Loucy (cell line): ENCODE measurements around the gene ACTL7B.
A peak's percentile ranks its signal among the peaks of the same experiment; 100 is the strongest.

Experiments used
- H2AFZ ChIP-seq: fragments of 200-600 bp; sonication (generic); 2 replicates; pipeline ENCODE4 v1.6.0; 2016; ENCODE audit warnings: antibody characterized with exemption, mild to moderate bottlenecking, low read length, moderate library complexity
- H3F3A ChIP-seq: fragments of 200-600 bp; 2 replicates; pipeline ENCODE4 v1.6.0; 2016; ENCODE audit warnings: antibody characterized with exemption, low read depth, mild to moderate bottlenecking
- H3K27me3 ChIP-seq: fragments of 200-600 bp; sonication (generic); 2 replicates; pipeline ENCODE4 v1.6.1; 2014; ENCODE audit warnings: low read length, mild to moderate bottlenecking; ENCODE audit not compliant: insufficient read depth, poor library complexity, severe bottlenecking
- H3K36me3 ChIP-seq: fragments of 200-600 bp; sonication (generic); 2 replicates; pipeline ENCODE4 v1.6.1; 2016; ENCODE audit warnings: low read length; ENCODE audit not compliant: insufficient read depth
- H3K4me1 ChIP-seq: fragments of 200-600 bp; sonication (generic); 2 replicates; pipeline ENCODE4 v1.5.1; 2014; ENCODE audit warnings: low read length, mild to moderate bottlenecking; ENCODE audit not compliant: insufficient read depth, poor library complexity, severe bottlenecking
- H3K4me2 ChIP-seq: fragments of 200-600 bp; sonication (generic); 2 replicates; pipeline ENCODE4 v1.6.0; 2014; ENCODE audit warnings: antibody characterized with exemption, low read length, low read depth, mild to moderate bottlenecking; ENCODE audit not compliant: poor library complexity, severe bottlenecking
- H3K4me3 ChIP-seq: fragments of 200-600 bp; sonication (generic); 2 replicates; pipeline ENCODE4 v1.5.1; 2014; ENCODE audit warnings: low read length, mild to moderate bottlenecking, mixed read lengths; ENCODE audit not compliant: poor library complexity, severe bottlenecking
- H3K79me2 ChIP-seq: fragments of 200-600 bp; sonication (generic); 2 replicates; pipeline ENCODE4 v1.6.1; 2014; ENCODE audit warnings: low read length; ENCODE audit not compliant: insufficient read depth
- H3K9ac ChIP-seq: fragments of 200-600 bp; sonication (generic); 2 replicates; pipeline ENCODE4 v1.6.0; 2014; ENCODE audit warnings: mild to moderate bottlenecking, low read depth, low read length, moderate library complexity; ENCODE audit not compliant: poor library complexity, severe bottlenecking
- H3K9me2 ChIP-seq: fragments of 200-600 bp; sonication (generic); replicated peaks from 2 replicates; pipeline ENCODE4 v1.6.1; 2016; ENCODE audit warnings: low read depth, low read length, mixed read lengths
- H3K9me3 ChIP-seq: fragments of 200-600 bp; sonication (generic); 2 replicates; pipeline ENCODE4 v1.6.1; 2014; ENCODE audit warnings: mild to moderate bottlenecking, antibody characterized with exemption, low read length, low read depth; ENCODE audit not compliant: insufficient read depth
- H4K20me1 ChIP-seq: fragments of 200-600 bp; sonication (generic); 2 replicates; pipeline ENCODE4 v1.6.0; 2014; ENCODE audit warnings: antibody characterized with exemption, low read length, mild to moderate bottlenecking; ENCODE audit not compliant: insufficient read depth, poor library complexity, severe bottlenecking
- EZH2phosphoT487 ChIP-seq: fragments of 200-600 bp; IDR thresholded peaks from 2 replicates; pipeline ENCODE4 v1.6.1; 2018; ENCODE audit warnings: antibody characterized with exemption, mild to moderate bottlenecking, moderate library complexity, borderline replicate concordance
- TF ChIP-seq, protein P1 (sequence below): fragments of 200-600 bp; sonication (generic); conservative IDR thresholded peaks from 2 replicates; pipeline ENCODE4 v1.5.1; 2014; ENCODE audit warnings: mild to moderate bottlenecking, antibody characterized with exemption, low read length

The ACTL7B gene

DNA sequence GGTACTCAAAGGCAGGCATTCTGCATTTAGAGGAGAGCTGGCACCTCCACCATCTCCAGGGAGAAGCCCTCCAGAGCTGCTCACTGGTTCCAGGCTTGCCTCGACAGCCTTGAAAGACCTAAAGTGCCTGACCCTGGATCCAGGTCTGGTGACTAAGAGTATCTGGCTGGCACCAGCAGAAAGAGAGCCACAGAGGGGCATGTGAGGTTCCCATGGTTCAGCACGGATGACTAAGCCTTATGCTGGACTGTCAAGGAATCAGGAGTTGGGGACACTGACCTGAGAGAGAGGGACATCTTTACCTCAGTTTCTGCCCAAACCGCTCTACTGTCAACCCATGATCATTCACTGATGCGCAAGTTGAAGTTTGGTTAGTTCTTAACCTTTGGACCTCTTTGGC is 9.3 kb upstream of the ACTL7B start:
- Histone ChIP-seq H3K36me3 (0 out of 2 replicates have a peak, but pooled peaks cover 4% of the 10 kb centered on the region), H3K4me1 (no peaks in the 10 kb centered on the region), H3F3A (no peaks in the 10 kb centered on the region), H3K9ac (no peak overlapping the region), H3K79me2 (no peaks in the 10 kb centered on the region), H3K9me2 (no peaks in the 10 kb centered on the region), H2AFZ (no peak overlapping the region), H4K20me1 (no peaks in the 10 kb centered on the region), H3K4me2 (no peak overlapping the region), H3K4me3 (no peak overlapping the region), H3K9me3 (no peaks in the 10 kb centered on the region), H3K27me3 (no peaks in the 10 kb centered on the region)
- no peak for TF ChIP-seq EZH2phosphoT487

DNA sequence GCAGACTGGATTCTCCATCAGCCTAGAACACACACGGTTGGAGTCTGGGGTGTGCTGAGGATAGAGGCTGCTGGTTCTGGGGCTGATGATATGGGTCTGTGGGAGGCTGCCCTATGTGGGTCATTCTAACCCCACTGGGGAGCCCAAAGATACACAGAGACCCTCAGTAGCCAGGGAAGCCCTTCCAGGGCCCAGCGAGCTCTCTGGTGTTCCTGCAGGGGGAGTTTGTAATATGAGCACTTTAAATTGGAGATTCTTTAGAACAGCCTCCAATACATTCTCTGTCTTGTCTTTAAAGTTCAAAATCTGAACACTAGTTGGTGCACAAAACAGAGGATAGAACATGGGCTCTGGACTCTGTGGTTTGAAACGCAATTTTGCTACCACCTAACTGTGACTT is 8.7 kb upstream of the ACTL7B start:
- Histone ChIP-seq H3K4me1 (no peaks in the 10 kb centered on the region), H3K9me2 (no peaks in the 10 kb centered on the region), H3K36me3 (0 out of 2 replicates have a peak, but pooled peaks cover 4% of the 10 kb centered on the region), H3K4me3 (no peak overlapping the region), H3K9me3 (no peaks in the 10 kb centered on the region), H3K4me2 (no peak overlapping the region), H3K27me3 (no peaks in the 10 kb centered on the region), H3K79me2 (no peaks in the 10 kb centered on the region), H4K20me1 (no peaks in the 10 kb centered on the region), H3K9ac (no peak overlapping the region), H2AFZ (no peak overlapping the region), H3F3A (no peaks in the 10 kb centered on the region)
- TF ChIP-seq, protein P1, sequence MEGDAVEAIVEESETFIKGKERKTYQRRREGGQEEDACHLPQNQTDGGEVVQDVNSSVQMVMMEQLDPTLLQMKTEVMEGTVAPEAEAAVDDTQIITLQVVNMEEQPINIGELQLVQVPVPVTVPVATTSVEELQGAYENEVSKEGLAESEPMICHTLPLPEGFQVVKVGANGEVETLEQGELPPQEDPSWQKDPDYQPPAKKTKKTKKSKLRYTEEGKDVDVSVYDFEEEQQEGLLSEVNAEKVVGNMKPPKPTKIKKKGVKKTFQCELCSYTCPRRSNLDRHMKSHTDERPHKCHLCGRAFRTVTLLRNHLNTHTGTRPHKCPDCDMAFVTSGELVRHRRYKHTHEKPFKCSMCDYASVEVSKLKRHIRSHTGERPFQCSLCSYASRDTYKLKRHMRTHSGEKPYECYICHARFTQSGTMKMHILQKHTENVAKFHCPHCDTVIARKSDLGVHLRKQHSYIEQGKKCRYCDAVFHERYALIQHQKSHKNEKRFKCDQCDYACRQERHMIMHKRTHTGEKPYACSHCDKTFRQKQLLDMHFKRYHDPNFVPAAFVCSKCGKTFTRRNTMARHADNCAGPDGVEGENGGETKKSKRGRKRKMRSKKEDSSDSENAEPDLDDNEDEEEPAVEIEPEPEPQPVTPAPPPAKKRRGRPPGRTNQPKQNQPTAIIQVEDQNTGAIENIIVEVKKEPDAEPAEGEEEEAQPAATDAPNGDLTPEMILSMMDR = peak; percentile 10; the same call in 1 of the 2 replicates
- TF ChIP-seq EZH2phosphoT487 = no peak

DNA sequence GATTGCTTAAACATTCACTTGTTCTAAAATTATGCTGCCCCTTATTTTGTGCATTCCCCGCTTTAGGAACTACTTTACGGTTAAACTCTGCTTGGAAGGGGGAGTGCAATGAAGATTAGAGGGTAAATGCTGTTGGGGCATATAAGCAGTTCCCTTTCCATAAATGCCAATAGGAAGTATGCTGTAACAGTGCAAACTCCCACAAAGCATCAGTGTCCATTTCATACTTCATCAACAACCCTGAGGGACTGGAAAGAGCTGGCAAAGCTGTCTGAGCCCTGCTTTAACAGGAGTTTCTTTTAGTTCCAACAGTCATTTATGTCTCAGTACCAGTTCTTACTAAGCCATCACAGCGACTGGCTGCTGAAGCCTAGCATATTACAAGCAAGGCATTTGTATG is 8.1 kb upstream of the ACTL7B start:
- H4K20me1 ChIP-seq = no peaks in the 10 kb centered on the region
- H3K79me2 ChIP-seq = no peaks in the 10 kb centered on the region
- no peaks in the 10 kb centered on the region for H3K4me1 ChIP-seq
- 0 out of 2 replicates have a peak, but pooled peaks cover 4% of the 10 kb centered on the region for H3K36me3 ChIP-seq
- H3K4me2 ChIP-seq = no peak overlapping the region
- no peak overlapping the region for H3K4me3 ChIP-seq
- no peaks in the 10 kb centered on the region for H3F3A ChIP-seq
- no peak for TF ChIP-seq EZH2phosphoT487
- TF ChIP-seq, protein P1 = no peak
- H2AFZ ChIP-seq = no peak overlapping the region
- no peaks in the 10 kb centered on the region for H3K9me3 ChIP-seq
- H3K27me3 ChIP-seq = no peaks in the 10 kb centered on the region
- no peaks in the 10 kb centered on the region for H3K9me2 ChIP-seq
- H3K9ac ChIP-seq = no peak overlapping the region

DNA sequence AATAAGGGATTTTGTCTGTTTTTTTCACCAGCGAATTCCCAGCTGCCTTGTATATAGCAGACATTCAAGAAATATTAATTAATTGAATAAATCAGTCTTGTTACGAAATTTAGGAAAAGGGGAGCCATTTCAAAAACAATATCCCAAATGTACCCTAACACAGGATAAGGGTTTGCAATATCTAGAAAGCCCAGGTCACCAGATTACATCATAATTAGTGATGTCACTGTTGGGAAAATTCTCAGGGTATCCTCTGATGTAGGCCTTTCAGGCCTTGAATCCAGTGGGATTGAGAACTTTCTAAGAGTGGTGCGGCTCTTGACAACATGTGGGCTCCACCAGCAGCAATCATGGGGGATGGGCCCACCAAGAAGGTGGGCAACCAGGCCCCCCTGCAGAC is 6.2 kb upstream of the ACTL7B start, which contains the start of gene ACTL7A:
ACTL7A (plus strand) TSS at position 270 of the 400 bp plus-strand sequence; CDS start at position 327, 57 bp downstream.
- no peaks in the 10 kb centered on the region for H4K20me1 ChIP-seq
- no peaks in the 10 kb centered on the region for H3K4me1 ChIP-seq
- no peak within 1 kb of the TSS for H3K4me3 ChIP-seq
- H3K79me2 ChIP-seq = no peaks in the 10 kb centered on the region
- TF ChIP-seq EZH2phosphoT487 = no peak
- TF ChIP-seq, protein P1 = no peak
- H3K36me3 ChIP-seq = no peaks in the 10 kb centered on the region
- H3K9me2 ChIP-seq = no peaks in the 10 kb centered on the region
- H3K9me3 ChIP-seq = no peaks in the 10 kb centered on the region
- H3K27me3 ChIP-seq = no peaks in the 10 kb centered on the region
- H3K9ac ChIP-seq = no peak within 1 kb of the TSS
- no peaks in the 10 kb centered on the region for H3F3A ChIP-seq
- H2AFZ ChIP-seq = no peak within 1 kb of the TSS
- H3K4me2 ChIP-seq = no peak within 1 kb of the TSS
